HG02973 (cell line): ENCODE data around the gene HPSE2.

ENCODE experiments used
- ATAC-seq: cut with Tn5 transposase; IDR thresholded peaks from one replicate; pipeline ENCODE4 v1.9.1; 2021; ENCODE audit warnings: moderate library complexity; ENCODE audit not compliant: unreplicated experiment

HPSE2 gene

GRCh38 chr10:98445200-98445812 is 790.3 kb downstream of the HPSE2 start:
- ATAC-seq = no peak

GRCh38 chr10:98444314-98445006 is 791.2 kb downstream of the HPSE2 start:
- ATAC-seq = no peak

GRCh38 chr10:98438715-98439114 is 796.9 kb downstream of the HPSE2 start:
- ATAC-seq = no peak

- no peak for ATAC-seq
Observed at GRCh38 chr10:98436704-98437103, 798.9 kb downstream of the HPSE2 start.

GRCh38 chr10:98435178-98435577 is 800.5 kb downstream of the HPSE2 start:
- ATAC-seq = no peak

- ATAC-seq = no peak
Observed at GRCh38 chr10:98433881-98434732, 801.5 kb downstream of the HPSE2 start.

GRCh38 chr10:98433371-98433770 is 802.3 kb downstream of the HPSE2 start:
- no peak for ATAC-seq

GRCh38 chr10:98432330-98432729 is 803.3 kb downstream of the HPSE2 start:
- no peak for ATAC-seq

- no peak for ATAC-seq
Observed at GRCh38 chr10:98431016-98431415, 804.6 kb downstream of the HPSE2 start.

- no peak for ATAC-seq
Observed at GRCh38 chr10:98430427-98430826, 805.2 kb downstream of the HPSE2 start.

- no peak for ATAC-seq
Observed at GRCh38 chr10:98429320-98430072, 806.2 kb downstream of the HPSE2 start.

- no peak for ATAC-seq
Observed at GRCh38 chr10:98427011-98427515, 808.6 kb downstream of the HPSE2 start.

- peak; percentile 69 for ATAC-seq
Observed at GRCh38 chr10:98425511-98426352, 809.9 kb downstream of the HPSE2 start.

GRCh38 chr10:98424295-98425254 is 811.1 kb downstream of the HPSE2 start:
- no peak for ATAC-seq

GRCh38 chr10:98423691-98424120 is 811.9 kb downstream of the HPSE2 start:
- no peak for ATAC-seq

- no peak for ATAC-seq
Observed at GRCh38 chr10:98422182-98422581, 813.5 kb downstream of the HPSE2 start.

- no peak for ATAC-seq
Observed at GRCh38 chr10:98420786-98421185, 814.9 kb downstream of the HPSE2 start.

- ATAC-seq = no peak
Observed at GRCh38 chr10:98419469-98420261, 816.0 kb downstream of the HPSE2 start.
